WTC11 (cell line): ENCODE measurements around the gene SNX21. TPM values are rescaled to one million over a fixed set of nuclear protein-coding genes. Genes with fewer than 3 reads are reported as not detected.

Experiments used
- ATAC-seq: fragments of 200-7000 bp; cut with Tn5 transposase; 2 replicates; pipeline ENCODE4 v1.10.0; 2021; ENCODE audit warnings: mild to moderate bottlenecking, moderate library complexity
- CTCF ChIA-PET: fragments of 300-600 bp; sonication (Branson Sonifier 250); formaldehyde crosslinking; loops from one replicate; lab custom pipeline; 2021; ENCODE audit warnings: antibody characterized with exemption; lab: Charles Lee
- POLR2A ChIA-PET: fragments of 350-600 bp; sonication (Branson Sonifier 250); formaldehyde crosslinking; loops from one replicate; lab custom pipeline; 2021; ENCODE audit warnings: antibody characterized with exemption; lab: Charles Lee
- DNase-seq: peaks from one replicate; pipeline ENCODE4 v3.0.0; 2021; ENCODE audit warnings: low spot score
- H3K27ac Mint-ChIP-seq: 2 replicates; pipeline ENCODE4 v1.8.0; 2021; ENCODE audit warnings: mixed read lengths
- H3K27me3 Mint-ChIP-seq: 2 replicates; pipeline ENCODE4 v1.8.0; 2021; ENCODE audit warnings: low read depth, mild to moderate bottlenecking, moderate library complexity, mixed read lengths
- H3K36me3 Mint-ChIP-seq: 2 replicates; pipeline ENCODE4 v1.8.0; 2021; ENCODE audit warnings: mixed read lengths
- H3K4me1 Mint-ChIP-seq: 2 replicates; pipeline ENCODE4 v1.8.0; 2022; ENCODE audit warnings: mixed read lengths
- H3K4me3 Mint-ChIP-seq: 2 replicates; pipeline ENCODE4 v1.8.0; 2021; ENCODE audit warnings: mild to moderate bottlenecking, moderate library complexity, mixed read lengths
- H3K9me3 Mint-ChIP-seq: 2 replicates; pipeline ENCODE4 v1.8.0; 2021; ENCODE audit warnings: mixed read lengths
- ATF3 ChIP-seq: sonication (generic); formaldehyde crosslinking; conservative IDR thresholded peaks from 2 replicates; pipeline ENCODE4 v1.8.1; 2022; ENCODE audit warnings: mild to moderate bottlenecking, missing genetic modification reagents
- CREM ChIP-seq: sonication (generic); formaldehyde crosslinking; IDR thresholded peaks from 2 replicates; pipeline ENCODE4 v1.8.1; 2022; ENCODE audit warnings: mild to moderate bottlenecking, missing genetic modification reagents, moderate library complexity
- E2F4 ChIP-seq: sonication (generic); formaldehyde crosslinking; IDR thresholded peaks from 2 replicates; pipeline ENCODE4 v1.8.1; 2022; ENCODE audit warnings: low read depth, mild to moderate bottlenecking, moderate library complexity, missing genetic modification reagents, borderline replicate concordance
- EMX1 ChIP-seq: fragments of 250-450 bp; sonication (Bioruptor Pico); IDR thresholded peaks from 2 replicates; pipeline ENCODE4 v1.8.0; 2021; ENCODE audit warnings: mild to moderate bottlenecking
- ETV6 ChIP-seq: sonication (generic); formaldehyde crosslinking; IDR thresholded peaks from 2 replicates; pipeline ENCODE4 v1.8.1; 2022; ENCODE audit warnings: mild to moderate bottlenecking, missing genetic modification reagents
- FOXJ3 ChIP-seq: sonication (generic); formaldehyde crosslinking; IDR thresholded peaks from 2 replicates; pipeline ENCODE4 v1.9.0; 2021; ENCODE audit warnings: missing genetic modification reagents, mild to moderate bottlenecking, borderline replicate concordance
- GABPB1 ChIP-seq: sonication (generic); formaldehyde crosslinking; IDR thresholded peaks from 2 replicates; pipeline ENCODE4 v1.8.1; 2023; ENCODE audit warnings: mild to moderate bottlenecking, missing genetic modification reagents
- IRF2 ChIP-seq: sonication (generic); formaldehyde crosslinking; IDR thresholded peaks from 2 replicates; pipeline ENCODE4 v1.8.0; 2022; ENCODE audit warnings: low read depth, missing genetic modification reagents, borderline replicate concordance
- KAT7 ChIP-seq: sonication (generic); formaldehyde crosslinking; IDR thresholded peaks from 2 replicates; pipeline ENCODE4 v1.8.1; 2023; ENCODE audit warnings: missing genetic modification reagents, mild to moderate bottlenecking, borderline replicate concordance
- MXD4 ChIP-seq: fragments of 250-450 bp; sonication (Bioruptor Pico); IDR thresholded peaks from 2 replicates; pipeline ENCODE4 v1.8.0; 2021; ENCODE audit warnings: mild to moderate bottlenecking, moderate library complexity, borderline replicate concordance
- MYBL2 ChIP-seq: sonication (generic); formaldehyde crosslinking; IDR thresholded peaks from 2 replicates; pipeline ENCODE4 v1.8.1; 2023; ENCODE audit warnings: mild to moderate bottlenecking, moderate library complexity, missing genetic modification reagents
- NFATC4 ChIP-seq: fragments of 250-450 bp; sonication (Bioruptor Pico); IDR thresholded peaks from 2 replicates; pipeline ENCODE4 v1.9.0; 2021; ENCODE audit warnings: mild to moderate bottlenecking
- NR2C2 ChIP-seq: sonication (generic); formaldehyde crosslinking; IDR thresholded peaks from 2 replicates; pipeline ENCODE4 v1.8.0; 2022; ENCODE audit warnings: mild to moderate bottlenecking, missing genetic modification reagents
- PRRX2 ChIP-seq: fragments of 250-450 bp; sonication (Bioruptor Pico); IDR thresholded peaks from 2 replicates; pipeline ENCODE4 v1.8.0; 2021; ENCODE audit warnings: mild to moderate bottlenecking
- RORB ChIP-seq: fragments of 250-450 bp; sonication (Bioruptor Pico); IDR thresholded peaks from 2 replicates; pipeline ENCODE4 v1.9.0; 2021; ENCODE audit warnings: mild to moderate bottlenecking
- SMAD3 ChIP-seq: sonication (generic); formaldehyde crosslinking; IDR thresholded peaks from 2 replicates; pipeline ENCODE4 v1.8.0; 2022; ENCODE audit warnings: missing genetic modification reagents, mild to moderate bottlenecking, borderline replicate concordance
- TP53 ChIP-seq: sonication (generic); formaldehyde crosslinking; IDR thresholded peaks from 2 replicates; pipeline ENCODE4 v1.8.1; 2023; ENCODE audit warnings: mild to moderate bottlenecking, missing genetic modification reagents
- ZNF263 ChIP-seq: sonication (generic); formaldehyde crosslinking; IDR thresholded peaks from 2 replicates; pipeline ENCODE4 v1.8.1; 2022; ENCODE audit warnings: low read depth, mild to moderate bottlenecking, moderate library complexity, missing genetic modification reagents
- total RNA-seq: library from RNA; stranded (reverse); gene quantifications from 3 replicates; pipeline ENCODE4 v1.2.3, GENCODE V29; 2021
- TF ChIP-seq, protein P1 (sequence below): sonication (generic); formaldehyde crosslinking; IDR thresholded peaks from 2 replicates; pipeline ENCODE4 v1.8.1; 2023; ENCODE audit warnings: mild to moderate bottlenecking, missing genetic modification reagents

SNX21 gene
- total RNA-seq, 1 experiment from 2014 or later, result 17.9 TPM

DNA sequence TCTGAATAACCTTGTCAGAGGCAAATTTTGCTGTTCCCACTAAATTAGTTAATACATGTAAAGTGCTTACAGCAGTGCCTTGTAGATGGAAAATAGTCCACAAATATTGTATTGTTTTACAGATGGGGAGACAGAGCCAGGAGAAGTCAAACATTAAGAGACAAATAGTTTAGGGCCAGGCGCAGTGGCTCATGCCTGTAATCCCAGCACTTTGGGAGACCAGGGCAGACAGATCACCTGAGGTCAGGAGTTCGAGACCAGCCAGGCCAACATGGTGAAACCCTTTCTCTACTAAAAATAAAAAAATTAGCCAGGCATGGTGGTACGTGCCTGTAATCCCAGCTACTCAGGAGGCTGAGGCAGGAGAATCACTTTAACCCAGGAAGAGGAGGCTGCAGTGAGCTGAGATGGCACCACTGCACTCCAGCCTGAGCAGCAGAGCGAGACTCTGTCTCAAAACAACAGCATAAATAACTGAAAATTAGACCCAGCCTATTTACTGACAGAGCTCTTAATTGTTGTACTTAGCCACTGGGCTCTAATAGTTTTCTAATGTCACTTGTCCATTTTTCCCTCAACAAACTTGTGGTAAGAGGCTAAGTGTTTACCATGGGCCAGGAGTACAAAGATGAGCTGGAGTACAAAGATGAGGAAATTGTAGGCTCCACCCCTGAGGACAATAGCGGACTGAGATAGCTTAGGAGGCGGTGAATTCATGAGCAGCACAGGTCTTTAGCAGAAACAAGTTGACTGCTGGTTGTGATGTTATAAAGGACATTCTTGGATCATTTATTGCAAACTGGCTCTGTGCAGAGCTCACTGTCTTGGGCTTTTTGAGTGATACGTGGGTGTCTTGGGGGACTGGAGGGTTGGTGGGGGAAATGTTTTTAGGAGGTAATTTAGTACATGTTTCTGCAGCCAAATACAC is 30.2 kb downstream of the SNX21 start:
- H3K27me3 Mint-ChIP-seq, result no peaks in the 10 kb centered on the region
- CTCF ChIA-PET, result interaction anchor here (0.8 to 0.9 kb wide), 3 partner anchors 9 to 40 kb away, joined by 3 to 5 read pairs (median 3); no protein-coding TSS in a partner anchor
- H3K27ac Mint-ChIP-seq, result peak overlapping the region; percentile 40; the same call in 1 of the 2 replicates
- no peaks in the 10 kb centered on the region for H3K36me3 Mint-ChIP-seq
- POLR2A ChIA-PET, result no interaction called here
- H3K4me1 Mint-ChIP-seq, result peaks cover 12% of the 10 kb centered on the region
- DNase-seq (no peak), ATAC-seq (no peak)
- TF ChIP-seq GABPB1 (CRISPR knock-in tag), result peak; percentile 19; the same call in 1 of the 2 replicates
- TF ChIP-seq NR2C2 (CRISPR knock-in tag), result no peak
- no peak overlapping the region for H3K4me3 Mint-ChIP-seq
- H3K9me3 Mint-ChIP-seq, result no peaks in the 10 kb centered on the region

GRCh38 chr20:45866454-45866853 is 32.9 kb downstream of the SNX21 start:
- Mint-ChIP-seq H3K36me3 (no peaks in the 10 kb centered on the region), H3K27ac (no peak overlapping the region), H3K27me3 (no peaks in the 10 kb centered on the region), H3K4me1 (no peaks in the 10 kb centered on the region), H3K9me3 (no peaks in the 10 kb centered on the region), H3K4me3 (no peak overlapping the region)
- ChIA-PET POLR2A (interaction anchor here (0.7 kb wide), 1 partner anchor 54 kb away, joined by 3 read pairs; no protein-coding TSS in a partner anchor), CTCF (no interaction called here)
- TF ChIP-seq CREM (CRISPR knock-in tag) (no peak), NFATC4 (CRISPR knock-in tag) (no peak), IRF2 (CRISPR knock-in tag) (no peak), RORB (CRISPR knock-in tag) (no peak), MXD4 (no peak)
- TF ChIP-seq, protein P1, sequence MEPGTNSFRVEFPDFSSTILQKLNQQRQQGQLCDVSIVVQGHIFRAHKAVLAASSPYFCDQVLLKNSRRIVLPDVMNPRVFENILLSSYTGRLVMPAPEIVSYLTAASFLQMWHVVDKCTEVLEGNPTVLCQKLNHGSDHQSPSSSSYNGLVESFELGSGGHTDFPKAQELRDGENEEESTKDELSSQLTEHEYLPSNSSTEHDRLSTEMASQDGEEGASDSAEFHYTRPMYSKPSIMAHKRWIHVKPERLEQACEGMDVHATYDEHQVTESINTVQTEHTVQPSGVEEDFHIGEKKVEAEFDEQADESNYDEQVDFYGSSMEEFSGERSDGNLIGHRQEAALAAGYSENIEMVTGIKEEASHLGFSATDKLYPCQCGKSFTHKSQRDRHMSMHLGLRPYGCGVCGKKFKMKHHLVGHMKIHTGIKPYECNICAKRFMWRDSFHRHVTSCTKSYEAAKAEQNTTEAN (CRISPR knock-in tag), result no peak
- ATAC-seq, result no peak
- DNase-seq, result no peak

GRCh38 chr20:45867136-45867818 is 33.7 kb downstream of the SNX21 start:
- no peaks in the 10 kb centered on the region for H3K4me1 Mint-ChIP-seq
- CTCF ChIA-PET, result interaction anchor here (1.7 kb wide), 1 partner anchor 23 kb away, joined by 4 read pairs; no protein-coding TSS in a partner anchor
- no peak overlapping the region for H3K27ac Mint-ChIP-seq
- POLR2A ChIA-PET, result no interaction called here
- no peak overlapping the region for H3K4me3 Mint-ChIP-seq
- DNase-seq (no peak), ATAC-seq (no peak)
- H3K27me3 Mint-ChIP-seq, result no peaks in the 10 kb centered on the region
- TF ChIP-seq PRRX2 (CRISPR knock-in tag), result no peak
- no peaks in the 10 kb centered on the region for H3K9me3 Mint-ChIP-seq
- H3K36me3 Mint-ChIP-seq, result no peaks in the 10 kb centered on the region

DNA sequence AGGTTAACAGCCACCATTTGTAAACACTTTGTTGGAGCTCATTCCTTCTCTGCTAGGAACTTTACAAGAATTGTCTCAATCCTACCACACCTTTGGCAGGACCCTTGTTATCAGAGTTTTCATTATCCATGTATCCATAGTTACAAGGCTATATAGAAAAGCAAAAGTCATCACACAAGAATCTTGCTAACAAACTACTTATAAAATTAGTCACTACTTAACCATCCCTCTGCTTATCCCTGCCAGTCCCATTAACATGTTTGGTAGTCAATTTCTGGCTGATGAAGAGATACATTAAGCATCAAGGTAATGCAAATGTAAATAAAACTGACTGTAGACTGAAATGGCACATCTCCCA is 34.2 kb downstream of the SNX21 start:
- CTCF ChIA-PET, result interaction anchor here (1.7 kb wide), 1 partner anchor 22 kb away, joined by 4 read pairs; no protein-coding TSS in a partner anchor
- POLR2A ChIA-PET, result no interaction called here
- H3K27me3 Mint-ChIP-seq, result no peaks in the 10 kb centered on the region
- TF ChIP-seq KAT7 (CRISPR knock-in tag) (no peak), ZNF263 (CRISPR knock-in tag) (no peak), ETV6 (CRISPR knock-in tag) (no peak)
- no peak overlapping the region for H3K4me3 Mint-ChIP-seq
- H3K27ac Mint-ChIP-seq, result no peak overlapping the region
- H3K9me3 Mint-ChIP-seq, result no peaks in the 10 kb centered on the region
- no peak for DNase-seq
- no peaks in the 10 kb centered on the region for H3K4me1 Mint-ChIP-seq
- no peak for ATAC-seq
- H3K36me3 Mint-ChIP-seq, result no peaks in the 10 kb centered on the region

DNA sequence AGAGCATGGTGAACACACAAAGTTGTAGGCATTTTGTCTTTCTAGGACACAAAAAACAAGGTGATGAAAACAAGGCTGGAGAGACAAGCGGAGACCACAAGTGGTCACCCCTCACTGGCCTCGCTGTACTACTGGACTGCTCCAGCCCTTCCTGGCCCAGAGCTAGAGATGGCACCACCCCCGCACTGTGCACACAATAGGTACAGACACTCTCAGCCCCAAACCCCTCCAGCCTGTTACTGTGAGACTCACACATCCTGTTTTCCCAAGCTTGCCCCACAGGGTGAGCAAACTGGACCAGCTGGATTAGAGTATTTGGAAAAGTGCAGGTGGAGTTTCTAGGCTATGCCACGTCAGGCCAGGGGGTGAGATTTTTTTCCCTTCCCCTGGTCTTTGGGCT is 39.0 kb downstream of the SNX21 start:
- Mint-ChIP-seq H3K27ac (peak overlapping the region; percentile 10; the same call in 1 of the 2 replicates), H3K4me1 (no peaks in the 10 kb centered on the region), H3K9me3 (peaks cover 4% of the 10 kb centered on the region; the same call in 1 of the 2 replicates), H3K36me3 (peaks cover 5% of the 10 kb centered on the region; the same call in 1 of the 2 replicates), H3K27me3 (no peaks in the 10 kb centered on the region), H3K4me3 (no peak overlapping the region)
- ATAC-seq, result no peak
- ChIA-PET CTCF (interaction anchor here (0.5 to 1.8 kb wide), 5 partner anchors 9 to 327 kb away, joined by 3 to 9 read pairs (median 3); no protein-coding TSS in a partner anchor), POLR2A (no interaction called here)
- no peak for DNase-seq
- no peak for TF ChIP-seq FOXJ3 (CRISPR knock-in tag)
- TF ChIP-seq E2F4 (CRISPR knock-in tag), result no peak
- no peak for TF ChIP-seq ATF3
- TF ChIP-seq EMX1 (CRISPR knock-in tag), result no peak
- TF ChIP-seq ZNF263 (CRISPR knock-in tag), result no peak
- TF ChIP-seq TP53 (CRISPR knock-in tag), result no peak
- TF ChIP-seq MYBL2 (CRISPR knock-in tag), result no peak
- TF ChIP-seq SMAD3, result no peak
